GM19395 (cell line): ENCODE measurements around the gene MYO9B.
"Not testable (repeated sequence)": the region's sequence is repeated elsewhere in the genome, so short reads cannot be mapped to it uniquely, and the experiment has no call there.

Source experiments
- ATAC-seq: cut with Tn5 transposase; IDR thresholded peaks from one replicate; pipeline ENCODE4 v1.9.1; 2021; ENCODE audit warnings: mild to moderate bottlenecking, moderate library complexity; ENCODE audit not compliant: unreplicated experiment

Gene MYO9B

GRCh38 chr19:17086834-17087233 is 11.3 kb downstream of the MYO9B start:
- no peak for ATAC-seq

DNA sequence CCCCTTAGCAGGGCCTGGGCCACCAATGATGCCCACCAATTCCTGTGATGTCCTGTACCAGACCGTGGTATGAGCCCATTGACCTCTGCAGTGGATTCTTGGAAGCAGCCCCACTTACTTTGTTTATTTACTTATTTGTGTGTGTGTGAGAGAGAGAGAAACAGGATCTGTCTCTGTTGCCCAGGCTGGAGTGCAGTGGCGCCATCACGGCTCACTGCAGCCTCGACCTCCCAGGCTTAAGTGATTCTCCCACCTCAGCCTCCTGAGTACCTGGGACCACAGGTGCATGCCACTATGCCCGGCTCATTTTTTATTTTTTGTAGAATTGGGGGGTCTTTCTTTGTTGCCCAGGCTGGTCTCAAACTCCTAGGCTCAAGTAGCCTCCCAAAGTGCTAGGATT is 13.0 kb downstream of the MYO9B start:
- no peak for ATAC-seq

GRCh38 chr19:17090583-17090982 is 15.0 kb downstream of the MYO9B start:
- ATAC-seq = no peak

GRCh38 chr19:17091758-17092333 is 16.3 kb downstream of the MYO9B start:
- no peak for ATAC-seq

DNA sequence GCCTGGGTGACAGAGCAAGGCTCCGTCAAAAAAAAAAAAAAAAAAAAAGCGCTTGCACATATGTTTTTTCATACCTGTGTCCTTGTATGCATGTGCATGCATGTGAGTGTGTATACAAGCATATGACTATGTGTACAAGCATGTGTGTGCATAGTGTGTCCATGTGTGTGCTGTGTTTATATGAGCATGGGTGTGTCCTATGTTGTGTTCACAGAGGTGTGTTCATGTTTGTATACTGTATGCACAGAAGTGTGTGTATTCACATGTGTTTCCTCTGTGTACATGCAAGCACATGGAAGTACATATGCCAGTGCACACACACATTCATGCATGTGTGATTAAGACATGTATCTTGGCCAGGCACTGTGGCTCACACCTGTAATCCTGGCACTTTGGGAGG is 17.1 kb downstream of the MYO9B start:
- no peak for ATAC-seq

DNA sequence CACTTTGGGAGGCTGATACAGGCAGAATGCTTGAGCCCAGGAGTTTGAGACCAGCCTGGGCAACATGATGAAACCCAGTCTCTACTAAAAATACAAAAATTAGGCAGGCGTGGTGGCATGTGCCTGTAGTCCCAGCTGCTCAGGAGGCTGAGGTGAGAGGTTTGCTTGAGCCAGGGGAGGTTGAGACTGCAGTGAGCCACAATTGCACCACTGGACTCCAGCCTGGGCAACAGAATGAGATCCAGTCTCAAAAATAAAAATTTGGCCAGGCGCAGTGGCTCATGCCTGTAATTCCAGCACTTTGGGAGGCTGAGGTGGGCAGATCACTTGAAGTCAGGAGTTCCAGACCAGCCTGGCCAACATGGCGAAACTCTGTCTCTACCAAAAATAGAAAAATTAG is 19.1 kb downstream of the MYO9B start:
- ATAC-seq = not testable (repeated sequence)

DNA sequence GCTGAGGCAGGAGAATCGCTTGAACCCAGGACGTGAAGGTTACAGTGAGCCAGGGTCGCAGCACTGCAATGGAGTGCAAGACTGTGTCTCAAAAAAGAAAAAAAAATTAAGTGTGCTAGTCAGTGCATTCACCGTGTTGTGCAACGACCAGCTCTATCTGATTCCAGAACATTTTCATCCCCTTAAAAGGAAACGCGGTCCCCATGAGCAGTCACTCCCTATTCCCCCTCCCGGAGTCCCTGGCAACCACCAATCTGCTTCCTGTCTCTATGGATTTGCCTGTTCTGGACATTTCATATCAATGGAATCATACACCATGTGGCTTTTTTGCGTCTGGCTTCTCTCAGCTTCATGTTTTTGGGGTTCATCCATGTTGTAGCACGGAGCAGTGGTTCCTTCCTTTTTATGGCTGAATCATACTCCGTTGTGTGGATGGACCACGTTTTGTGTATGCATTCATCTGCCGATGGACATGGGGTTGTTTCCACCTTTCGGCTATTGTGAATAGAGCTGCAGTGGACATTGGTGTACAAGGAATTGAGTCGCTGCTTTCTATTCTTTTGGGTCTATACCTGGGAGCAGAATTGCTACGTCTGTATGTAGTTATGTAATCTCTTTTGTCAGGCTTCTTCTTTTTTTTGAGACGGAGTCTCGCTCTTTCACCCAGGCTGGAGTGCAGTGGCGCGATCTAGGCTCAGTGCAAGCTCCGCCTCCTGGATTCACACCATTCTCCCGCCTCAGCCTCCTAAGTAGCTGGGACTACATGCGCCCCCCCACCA is 19.8 kb downstream of the MYO9B start:
- no peak for ATAC-seq

DNA sequence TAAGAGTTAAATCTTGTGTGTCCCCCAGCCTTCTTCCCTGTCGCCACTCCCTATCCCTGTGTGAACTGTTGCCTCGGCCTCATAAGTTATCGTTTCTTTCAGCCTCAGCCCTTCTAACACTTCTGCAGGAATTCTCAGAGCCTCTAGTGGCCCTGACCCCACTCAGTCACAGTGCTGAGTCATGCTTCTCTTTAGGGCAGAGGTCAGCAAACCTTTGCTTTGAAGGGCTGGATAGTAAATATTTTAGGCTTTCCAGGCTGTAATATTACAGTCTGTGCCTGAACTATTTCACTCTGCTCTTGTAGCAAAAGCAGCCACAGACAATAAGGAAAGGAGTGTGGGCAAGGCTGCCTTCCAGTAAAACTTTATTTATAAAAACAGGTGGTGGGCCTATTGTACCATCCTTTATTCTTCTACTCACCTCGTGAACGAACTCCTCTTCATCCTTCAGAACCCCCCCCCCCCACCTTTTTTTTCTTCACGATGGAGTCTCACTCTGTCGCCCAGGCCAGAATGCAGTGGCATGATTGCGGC is 22.1 kb downstream of the MYO9B start:
- ATAC-seq = no peak

- ATAC-seq = no peak
Observed at GRCh38 chr19:17098326-17098725, 22.7 kb downstream of the MYO9B start.

DNA sequence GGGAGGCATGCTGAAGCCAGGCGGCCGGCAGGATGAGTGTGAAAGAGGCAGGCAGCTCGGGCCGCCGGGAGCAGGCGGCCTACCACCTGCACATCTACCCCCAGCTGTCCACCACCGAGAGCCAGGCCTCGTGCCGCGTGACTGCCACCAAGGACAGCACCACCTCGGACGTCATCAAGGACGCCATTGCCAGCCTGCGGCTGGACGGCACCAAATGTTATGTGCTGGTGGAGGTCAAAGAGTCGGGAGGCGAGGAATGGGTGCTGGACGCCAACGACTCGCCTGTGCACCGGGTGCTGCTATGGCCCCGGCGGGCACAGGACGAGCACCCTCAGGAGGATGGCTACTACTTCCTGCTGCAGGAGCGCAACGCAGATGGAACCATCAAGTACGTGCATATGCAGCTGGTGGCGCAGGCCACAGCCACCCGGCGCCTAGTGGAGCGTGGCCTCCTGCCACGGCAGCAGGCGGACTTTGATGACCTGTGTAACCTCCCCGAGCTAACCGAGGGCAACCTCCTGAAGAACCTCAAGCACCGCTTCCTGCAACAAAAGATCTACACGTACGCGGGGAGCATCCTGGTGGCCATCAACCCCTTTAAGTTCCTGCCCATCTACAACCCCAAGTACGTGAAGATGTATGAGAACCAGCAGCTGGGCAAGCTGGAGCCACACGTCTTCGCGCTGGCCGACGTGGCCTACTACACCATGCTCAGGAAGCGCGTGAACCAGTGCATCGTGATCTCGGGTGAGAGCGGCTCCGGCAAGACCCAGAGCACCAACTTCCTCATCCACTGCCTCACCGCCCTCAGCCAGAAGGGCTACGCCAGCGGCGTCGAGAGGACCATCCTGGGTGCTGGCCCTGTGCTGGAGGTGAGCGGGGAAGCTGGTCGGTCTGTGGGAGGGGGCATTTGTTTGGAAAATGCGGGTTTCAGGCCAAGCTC is 26.4 kb downstream of the MYO9B start:
- ATAC-seq = no peak

- no peak for ATAC-seq
Observed at GRCh38 chr19:17103177-17103576, 27.6 kb downstream of the MYO9B start.

DNA sequence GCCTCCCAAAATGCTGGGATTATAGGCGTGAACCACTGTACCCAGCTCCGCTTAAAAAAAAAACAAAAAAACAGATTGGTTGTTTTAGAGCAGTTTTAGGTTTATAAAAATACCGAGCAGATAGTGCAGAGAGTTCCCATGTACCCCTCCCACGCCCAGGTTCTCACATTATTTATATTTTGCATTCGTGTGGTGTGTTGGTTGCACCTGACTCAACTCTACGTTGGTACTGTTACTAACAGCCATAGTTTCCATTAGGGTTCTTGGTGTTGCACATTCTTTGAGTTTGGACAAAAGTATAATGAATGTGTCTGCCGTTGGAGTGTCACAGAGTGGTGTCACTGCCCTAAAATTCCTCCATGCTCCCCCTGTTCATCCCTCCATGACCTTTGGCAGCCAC is 29.1 kb downstream of the MYO9B start:
- no peak for ATAC-seq

- ATAC-seq = no peak
Observed at GRCh38 chr19:17105556-17105955, 30.0 kb downstream of the MYO9B start.

- not testable (repeated sequence) for ATAC-seq
Observed at GRCh38 chr19:17106964-17107363, 31.4 kb downstream of the MYO9B start.

- no peak for ATAC-seq
Observed at GRCh38 chr19:17107546-17108452, 32.2 kb downstream of the MYO9B start.

- no peak for ATAC-seq
Observed at GRCh38 chr19:17108453-17108784, 32.8 kb downstream of the MYO9B start.

DNA sequence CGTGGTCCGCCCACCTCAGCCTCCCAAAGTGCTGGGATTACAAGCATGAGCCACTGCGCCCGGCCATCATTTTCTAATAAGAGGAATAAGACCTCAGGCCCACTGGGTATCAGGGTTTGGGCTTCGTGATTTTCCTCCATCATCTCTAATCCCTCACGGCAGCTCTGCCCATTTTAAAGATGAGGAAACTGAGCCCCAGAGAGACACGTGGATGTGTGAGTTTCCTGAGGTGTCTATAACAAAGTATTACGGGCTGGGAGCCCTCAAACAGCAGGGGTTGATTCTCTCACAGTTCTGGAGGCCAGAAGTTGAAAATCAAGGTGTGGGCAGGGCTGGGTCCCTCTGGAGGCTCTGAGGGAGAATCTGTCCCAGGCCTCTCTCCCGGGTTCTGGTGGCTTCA is 33.7 kb downstream of the MYO9B start:
- no peak for ATAC-seq

GRCh38 chr19:17109962-17110598 is 34.5 kb downstream of the MYO9B start:
- ATAC-seq = no peak

GRCh38 chr19:17110599-17110966 is 35.0 kb downstream of the MYO9B start:
- no peak for ATAC-seq

DNA sequence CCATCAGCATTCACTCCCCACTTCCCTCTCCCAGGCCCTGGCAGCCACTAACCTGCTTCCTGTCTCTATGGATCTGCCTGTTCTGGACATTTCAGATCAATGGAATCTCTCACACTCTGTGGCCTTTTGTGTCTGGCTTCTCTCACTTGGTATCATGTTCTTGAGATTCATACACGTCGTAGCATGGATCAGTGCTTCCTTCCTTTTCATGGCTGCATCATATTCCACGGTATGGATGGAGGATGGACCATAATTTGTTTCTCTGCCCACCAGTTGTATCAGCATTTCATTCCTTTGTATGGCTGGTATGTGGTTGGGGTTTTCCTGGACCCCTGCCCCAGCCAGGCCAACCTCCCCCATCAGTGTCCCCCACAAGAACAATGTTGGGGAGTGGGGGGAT is 36.2 kb downstream of the MYO9B start:
- no peak for ATAC-seq
